Right cardiac atrium (tissue), 5 donors: ENCODE data around the gene NDC1. TPM values are rescaled to one million over a fixed set of nuclear protein-coding genes. Genes with fewer than 3 reads are reported as not detected.
A peak's percentile ranks its signal among the peaks of the same experiment; 100 is the strongest.

Source experiments
- ATAC-seq, 2 donors: fragments of 200-7000 bp; cut with Tn5 transposase; one replicate each; pipeline versions ENCODE4 v1.8.0 to v1.9.1; 2020; ENCODE audit warnings: moderate library complexity in 2 of 2, mild to moderate bottlenecking in 1 of 2
- DNase-seq, 3 donors: peaks; one replicate each; pipeline ENCODE4 v3.0.0-alpha.2; 2020
- H3K27ac ChIP-seq: one replicate; pipeline ENCODE4 v1.5.1; 2013; ENCODE audit warnings: mild to moderate bottlenecking, low read length, control low read depth, moderate library complexity
- H3K27me3 ChIP-seq: one replicate; pipeline ENCODE4 v1.6.1; 2013; ENCODE audit not compliant: control insufficient read depth, insufficient read depth
- H3K4me1 ChIP-seq: one replicate; pipeline ENCODE4 v1.6.1; 2013; ENCODE audit warnings: low read length; ENCODE audit not compliant: control insufficient read depth, insufficient read depth
- H3K4me3 ChIP-seq: one replicate; pipeline ENCODE4 v1.5.1; 2013; ENCODE audit warnings: low read length, control low read depth
- H3K9me3 ChIP-seq: one replicate; pipeline ENCODE4 v1.6.1; 2013; ENCODE audit warnings: low read length; ENCODE audit not compliant: control insufficient read depth
- WGBS: extraction: QIAGEN DNeasy Blood & Tissue Kit; methylation state at CpG from one replicate; pipeline ENCODE4 v1.1.7; 2013; 5-methylcytosine and 5-hydroxymethylcytosine counted together
- intact Hi-C, 4 donors: fragments of 100-400 bp; cut with DNase I; formaldehyde crosslinking; loops; one replicate each; pipeline versions ENCODE4 v1.11.0 to v1.14.0; 2022 to 2023
- polyA plus RNA-seq: library from polyadenylated mRNA; stranded (reverse); fragments of 200-250 nt; gene quantifications from one replicate; pipeline ENCODE4 v1.2.3, GENCODE V29; 2013
- total RNA-seq, 4 donors: library from RNA; stranded (reverse); fragmentation: NEBNext Ultra II Directional; extraction: Animal tissue kit (Norgen Biotek cat#: 25700); gene quantifications; one replicate each; pipeline ENCODE4 v1.2.1, GENCODE V29; 2021
- donor health status: healthy with polysubstance abuse.
- donor health status: DM: no; HTN: yes; CAD: no.
- donor health status: DM: no; HTN: no; CAD: no.
- donor health status: DM: no; HTN: yes; CAD: no; lungs with severe emphysema.
- donor health status: DM: yes; HTN: yes; CAD: no.

Gene NDC1
- total and polyA plus RNA-seq, 5 donors = 2.5 to 8.5 (median 5.9) TPM

DNA sequence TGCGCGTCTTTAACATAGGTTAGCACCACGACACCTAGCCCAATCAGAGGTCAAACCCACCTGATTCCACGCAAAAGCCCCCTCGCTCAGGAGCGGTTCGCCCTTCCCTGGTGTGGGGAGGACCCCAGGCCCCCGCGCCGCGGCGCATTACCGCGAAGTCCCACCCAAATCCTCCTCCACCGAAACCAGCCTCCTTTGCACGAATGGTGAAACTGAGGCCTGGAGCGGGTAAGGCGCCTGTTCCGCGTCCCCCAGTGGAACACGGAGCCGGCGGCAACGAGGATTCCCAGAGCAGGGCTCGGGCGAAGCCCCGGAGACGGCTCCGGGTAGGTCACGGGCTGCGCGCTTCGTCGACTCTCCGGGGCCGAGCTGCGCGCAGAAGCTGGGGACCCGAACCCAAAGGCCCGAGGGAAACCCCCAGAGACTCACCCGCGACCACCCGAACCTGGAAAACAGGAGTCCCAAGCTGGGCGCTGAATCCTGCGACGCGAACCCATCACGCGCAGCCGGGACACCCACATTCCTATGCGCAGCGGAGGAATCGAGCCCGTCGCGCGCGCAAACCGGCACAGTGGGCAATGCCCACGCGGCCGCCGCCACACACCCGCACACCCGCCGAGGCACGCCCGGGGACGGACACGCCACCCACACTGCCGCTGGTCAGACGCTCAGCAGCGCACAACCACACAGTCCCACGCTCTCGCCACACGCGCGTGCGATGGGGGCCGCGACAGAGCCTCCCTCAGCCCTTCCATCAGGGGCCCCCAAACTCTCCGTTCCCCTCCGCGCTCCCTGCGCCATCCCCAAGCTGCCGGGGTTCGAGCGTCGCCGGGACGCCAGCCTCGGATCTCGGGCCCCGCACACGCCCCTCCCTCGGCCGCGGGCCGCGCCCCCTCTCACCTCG lies 99.6 kb downstream of the NDC1 start:
- Histone ChIP-seq H3K27ac (no peak overlapping the region), H3K4me3 (peak overlapping the region; percentile 78), H3K4me1 (peaks cover 3% of the 10 kb centered on the region), H3K27me3 (peaks cover 3% of the 10 kb centered on the region), H3K9me3 (no peaks in the 10 kb centered on the region)
- DNase-seq (peak; percentile 23 to 68 (median 61)), ATAC-seq (peak; percentile 17 to 24)
- intact Hi-C loops = no loop called here
- WGBS = 2% methylated on average over 101 of the region's 101 CpGs

DNA sequence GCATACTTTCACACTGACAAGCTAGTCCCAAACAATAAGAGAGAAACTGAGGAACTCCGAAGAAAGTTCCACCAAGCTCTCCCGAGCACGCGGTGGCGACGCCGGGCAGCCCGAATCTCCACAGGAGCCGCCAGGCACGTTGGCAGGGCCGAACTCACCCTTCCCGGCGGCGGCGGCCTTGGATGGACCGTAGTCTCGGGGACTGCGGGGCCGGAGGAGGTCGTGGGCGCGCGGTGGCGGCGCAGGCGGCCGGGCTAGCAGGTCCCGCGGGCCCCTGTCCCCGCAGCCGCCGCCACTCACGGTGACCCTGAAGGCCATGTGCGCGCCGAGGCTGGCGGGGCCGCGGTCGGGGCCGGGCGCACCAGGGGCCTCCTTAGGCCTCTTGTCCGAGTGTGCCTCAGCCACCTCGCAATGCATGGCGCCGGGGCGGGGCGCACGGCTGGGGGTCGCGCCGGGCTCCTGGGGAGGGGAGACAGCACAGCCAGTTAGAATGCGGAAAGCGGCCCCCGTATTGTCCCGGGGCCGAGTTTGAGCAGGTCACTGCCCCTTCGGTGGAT lies 100.4 kb downstream of the NDC1 start:
- Histone ChIP-seq H3K4me1 (peaks cover 3% of the 10 kb centered on the region), H3K27ac (no peak overlapping the region), H3K27me3 (peaks cover under 1% of the 10 kb centered on the region), H3K9me3 (no peaks in the 10 kb centered on the region), H3K4me3 (peak overlapping the region; percentile 78)
- DNase-seq = peak in 2 of 3 donors; percentile 22 to 60
- WGBS = 4% methylated on average over 58 of the region's 58 CpGs
- no peak for ATAC-seq
- intact Hi-C loops = no loop called here

GRCh38 chr1:53736290-53736689 lies 101.8 kb downstream of the NDC1 start:
- intact Hi-C loops = no loop called here
- ATAC-seq = no peak
- Histone ChIP-seq H3K4me1 (peaks cover 3% of the 10 kb centered on the region), H3K27me3 (no peaks in the 10 kb centered on the region), H3K4me3 (no peak overlapping the region), H3K9me3 (no peaks in the 10 kb centered on the region), H3K27ac (no peak overlapping the region)
- WGBS = 81% methylated on average over 11 of the region's 11 CpGs
- DNase-seq = no peak

DNA sequence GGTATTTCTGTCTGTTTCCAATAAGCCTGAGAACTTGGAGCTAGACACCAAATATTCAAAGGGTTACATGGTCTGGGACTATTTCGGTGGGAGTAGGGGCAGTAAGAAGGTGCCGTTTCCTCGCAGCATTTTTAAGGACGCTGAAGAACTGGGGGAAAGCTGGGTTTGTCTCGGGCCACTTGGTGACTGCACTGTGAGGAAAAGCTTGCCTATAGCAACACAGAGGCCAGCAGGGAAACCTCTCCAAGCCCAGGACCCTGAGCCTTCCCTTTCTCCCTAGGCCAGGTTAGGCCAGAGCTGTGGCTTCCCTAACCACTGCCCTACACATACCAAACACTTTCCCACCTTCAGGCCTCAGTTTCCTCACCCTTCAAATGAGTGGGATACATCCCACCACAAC lies 102.4 kb downstream of the NDC1 start:
- H3K27me3 ChIP-seq = no peaks in the 10 kb centered on the region
- ATAC-seq = no peak
- intact Hi-C loops = no loop called here

DNA sequence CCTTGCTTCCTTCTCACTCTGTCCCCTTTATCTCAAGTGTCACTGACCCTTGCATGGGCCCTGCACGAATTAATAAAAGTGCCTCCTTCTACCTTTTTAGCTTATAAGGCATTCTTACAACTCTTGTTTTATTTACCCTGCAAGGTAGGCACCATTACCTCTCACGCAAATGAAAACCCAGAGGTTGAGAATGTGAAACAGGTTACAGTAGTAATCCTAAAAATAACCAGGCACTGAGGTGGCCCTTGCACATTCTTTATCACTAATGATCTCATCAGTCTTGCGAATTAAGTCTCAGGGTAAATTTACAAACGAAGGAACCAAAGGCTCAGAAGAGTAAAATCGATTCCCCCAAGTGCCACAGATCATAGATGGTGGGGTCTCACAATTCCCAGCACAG lies 102.8 kb downstream of the NDC1 start:
- no peak for DNase-seq
- H3K9me3 ChIP-seq = no peaks in the 10 kb centered on the region
- H3K4me3 ChIP-seq = no peak overlapping the region
- ATAC-seq = no peak
- no peaks in the 10 kb centered on the region for H3K27me3 ChIP-seq
- WGBS = 74% methylated on average over 5 of the region's 5 CpGs
- peaks cover 3% of the 10 kb centered on the region for H3K4me1 ChIP-seq
- intact Hi-C loops = no loop called here
- no peak overlapping the region for H3K27ac ChIP-seq

More for the DNA sequence above, 102.4 kb downstream of the NDC1 start:
- no peak overlapping the region for H3K27ac ChIP-seq
- 93% methylated on average over 5 of the region's 5 CpGs for WGBS
- H3K4me1 ChIP-seq = peaks cover 3% of the 10 kb centered on the region
- DNase-seq = no peak
- no peaks in the 10 kb centered on the region for H3K9me3 ChIP-seq
- H3K4me3 ChIP-seq = no peak overlapping the region

DNA sequence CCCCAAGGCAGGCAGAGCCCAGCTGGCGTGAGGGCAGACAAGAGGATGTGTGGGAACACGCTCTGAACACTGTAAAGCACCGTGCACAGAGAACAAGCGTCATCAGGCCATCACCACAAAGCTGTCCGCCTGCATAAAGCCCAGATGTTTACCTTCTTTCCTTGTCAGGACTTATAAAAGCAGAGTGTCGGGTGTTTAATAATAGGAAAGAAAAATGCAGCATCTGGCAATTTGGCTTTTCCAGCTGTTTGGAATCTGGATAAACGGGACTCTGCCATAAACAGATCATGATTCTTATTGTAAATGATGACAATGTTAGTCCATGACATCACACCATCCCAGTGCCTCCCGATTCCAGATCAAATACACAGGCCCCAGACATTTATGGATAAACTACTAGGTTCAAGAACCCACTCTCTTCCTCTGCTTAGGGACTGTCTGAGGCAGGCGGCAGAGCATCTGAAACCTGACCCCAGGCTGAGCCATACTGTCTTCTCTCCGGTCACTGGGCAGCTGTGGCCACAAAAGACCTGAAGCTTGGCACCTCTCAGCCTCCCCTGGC lies 103.4 kb downstream of the NDC1 start:
- no peak overlapping the region for H3K4me3 ChIP-seq
- intact Hi-C loops = no loop called here
- WGBS = 74% methylated on average over 10 of the region's 10 CpGs
- DNase-seq (no peak), ATAC-seq (no peak)
- H3K9me3 ChIP-seq = no peaks in the 10 kb centered on the region
- H3K27me3 ChIP-seq = no peaks in the 10 kb centered on the region
- H3K4me1 ChIP-seq = peaks cover 3% of the 10 kb centered on the region
- H3K27ac ChIP-seq = no peak overlapping the region

DNA sequence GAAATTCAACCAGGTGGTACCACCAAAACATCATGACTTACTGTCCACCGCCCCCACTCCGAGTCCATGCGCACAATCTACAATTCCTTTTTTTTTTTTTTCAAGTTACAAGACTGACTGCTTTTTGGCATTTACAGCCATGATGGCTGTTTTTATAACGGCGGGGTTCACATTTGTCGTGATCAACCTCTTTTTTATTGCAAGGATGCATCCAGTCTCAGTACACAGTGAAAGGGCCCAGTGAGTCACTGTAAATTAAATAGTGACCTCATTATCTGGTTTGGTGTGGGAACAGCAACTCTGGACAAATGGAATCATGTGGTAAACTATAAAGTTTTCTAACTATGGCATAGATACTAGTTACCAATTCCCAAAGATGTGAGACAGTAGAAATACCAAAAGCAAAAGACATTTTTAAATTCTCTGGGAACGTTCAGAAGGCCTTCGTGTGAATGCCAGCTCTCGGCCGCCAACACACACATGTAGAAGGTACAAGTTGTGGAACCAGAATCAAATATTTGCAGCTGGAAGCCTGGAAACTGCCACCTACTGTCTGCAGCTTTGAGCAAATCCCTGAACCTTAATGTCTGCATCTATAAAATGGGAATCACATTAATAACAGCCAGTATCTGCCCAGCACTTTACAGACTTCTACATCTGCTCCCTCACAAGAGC lies 104.0 kb downstream of the NDC1 start:
- H3K9me3 ChIP-seq = no peaks in the 10 kb centered on the region
- H3K4me1 ChIP-seq = peaks cover 3% of the 10 kb centered on the region
- no peak overlapping the region for H3K4me3 ChIP-seq
- intact Hi-C loops = no loop called here
- H3K27me3 ChIP-seq = no peaks in the 10 kb centered on the region
- ATAC-seq (no peak), DNase-seq (no peak)
- no peak overlapping the region for H3K27ac ChIP-seq
- 89% methylated on average over 10 of the region's 10 CpGs for WGBS

DNA sequence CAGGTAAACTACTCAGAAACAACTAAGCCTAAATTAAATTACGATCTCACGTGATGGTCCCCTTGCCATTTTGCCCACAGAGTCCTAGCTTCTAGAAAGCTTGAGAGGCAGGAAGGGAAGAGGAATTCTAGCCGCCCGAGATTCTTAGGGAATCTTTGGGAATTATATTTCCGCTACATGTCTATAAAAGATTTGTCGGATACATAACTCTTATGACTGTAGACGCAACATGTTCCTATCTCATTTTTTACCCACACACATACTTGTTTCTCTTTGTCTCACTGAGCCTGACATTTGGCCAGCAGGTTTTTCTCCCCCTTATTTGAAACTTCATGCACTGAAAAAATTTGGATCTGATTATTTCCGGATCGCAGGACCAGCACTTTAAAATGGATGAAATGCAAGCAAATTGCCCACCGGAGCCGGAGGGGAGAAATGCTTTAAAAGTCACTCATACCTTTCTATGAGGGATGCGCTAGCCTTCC lies 104.6 kb downstream of the NDC1 start:
- Histone ChIP-seq H3K27me3 (no peaks in the 10 kb centered on the region), H3K27ac (no peak overlapping the region), H3K4me1 (peaks cover 3% of the 10 kb centered on the region), H3K9me3 (no peaks in the 10 kb centered on the region), H3K4me3 (no peak overlapping the region)
- 93% methylated on average over 12 of the region's 12 CpGs for WGBS
- intact Hi-C loops = no loop called here
- ATAC-seq = no peak
- DNase-seq = no peak

GRCh38 chr1:53732912-53733317 lies 105.2 kb downstream of the NDC1 start:
- H3K27me3 ChIP-seq = no peaks in the 10 kb centered on the region

GRCh38 chr1:53732409-53732808 lies 105.7 kb downstream of the NDC1 start:
- Histone ChIP-seq H3K4me3 (no peak overlapping the region), H3K27me3 (no peaks in the 10 kb centered on the region), H3K9me3 (no peaks in the 10 kb centered on the region), H3K4me1 (no peaks in the 10 kb centered on the region), H3K27ac (no peak overlapping the region)
- intact Hi-C loops = no loop called here
- DNase-seq (no peak), ATAC-seq (no peak)
- WGBS = 44% methylated on average over 3 of the region's 3 CpGs

More at GRCh38 chr1:53732912-53733317, 105.2 kb downstream of the NDC1 start:
- Histone ChIP-seq H3K27ac (no peak overlapping the region), H3K4me1 (no peaks in the 10 kb centered on the region), H3K4me3 (no peak overlapping the region), H3K9me3 (no peaks in the 10 kb centered on the region)
- intact Hi-C loops = no loop called here
- WGBS = 55% methylated on average over 6 of the region's 6 CpGs
- ATAC-seq (no peak), DNase-seq (no peak)
